ENCODE data around the gene CHGA.

- TF ChIP-seq CTCF (IDR thresholded peaks at IDR 0.05) (no peak), POLR2A (IDR thresholded peaks at IDR 0.05) (no peak)
Observed at GRCh38 chr14:92978229-92979021, 55.5 kb downstream of the CHGA start.

All from right lobe of liver (tissue), 4 donors.